GM12892 (cell line): ENCODE measurements around the gene COX4I1.

Experiments used
- POLR2A ChIP-seq: IDR thresholded peaks from 2 replicates; pipeline ENCODE4 v1.6.1; 2011; ENCODE audit warnings: low read depth, low read length, control low read depth
- POLR2AphosphoS5 ChIP-seq: IDR thresholded peaks from 2 replicates; pipeline ENCODE4 v1.6.1; 2011; ENCODE audit warnings: low read depth, low read length, control low read depth

DNA sequence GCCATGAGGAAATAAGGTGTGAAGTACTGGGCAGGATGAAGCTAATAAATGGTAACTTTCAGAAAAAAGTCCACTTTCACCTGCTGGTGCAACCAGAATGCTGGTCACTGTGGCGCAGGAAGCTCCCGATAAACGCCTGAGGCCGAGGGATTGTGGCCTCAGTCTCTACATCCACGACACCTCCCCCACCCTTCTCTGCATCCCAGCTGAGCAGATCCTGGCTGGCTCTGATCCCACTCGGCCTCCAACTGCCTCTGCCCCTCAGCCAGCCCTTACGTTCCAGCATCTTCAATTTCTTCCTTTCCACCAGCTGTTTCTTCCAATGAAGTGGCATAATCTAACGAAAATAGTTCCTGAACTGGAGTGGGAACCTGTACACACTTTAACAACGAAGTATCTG is 49.5 kb downstream of the COX4I1 start:
- TF ChIP-seq POLR2A = no peak
- no peak for TF ChIP-seq POLR2AphosphoS5
